Activated effector memory CD4-positive, alpha-beta T cell treated with Interleukin-2 at 50 U/mL for 16 hours (primary cell): ENCODE data around the gene ALK.

ENCODE experiments used
- DNase-seq: peaks from one replicate; pipeline ENCODE4 v3.0.0-alpha.2; 2020

Gene ALK

DNA sequence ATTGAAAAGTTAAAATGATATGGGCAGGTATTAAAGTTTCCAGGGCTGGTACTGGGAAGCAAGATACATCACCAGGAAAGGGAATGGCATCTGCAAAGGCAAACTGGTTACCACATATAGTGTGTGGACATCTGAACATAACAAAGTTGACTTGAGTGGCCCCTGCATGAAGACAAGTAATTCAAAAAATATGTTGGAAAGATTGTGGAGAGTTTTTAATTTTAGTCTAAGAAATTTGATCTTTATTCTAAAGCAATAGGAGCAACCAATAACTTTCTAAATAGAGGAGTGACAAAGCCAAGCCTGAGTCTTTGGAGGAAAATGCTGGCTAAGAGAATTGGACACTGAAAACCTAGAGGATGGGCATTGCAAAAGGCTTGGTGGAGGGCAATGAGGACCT, 278.2 kb downstream of the ALK start:
- no peak for DNase-seq

DNA sequence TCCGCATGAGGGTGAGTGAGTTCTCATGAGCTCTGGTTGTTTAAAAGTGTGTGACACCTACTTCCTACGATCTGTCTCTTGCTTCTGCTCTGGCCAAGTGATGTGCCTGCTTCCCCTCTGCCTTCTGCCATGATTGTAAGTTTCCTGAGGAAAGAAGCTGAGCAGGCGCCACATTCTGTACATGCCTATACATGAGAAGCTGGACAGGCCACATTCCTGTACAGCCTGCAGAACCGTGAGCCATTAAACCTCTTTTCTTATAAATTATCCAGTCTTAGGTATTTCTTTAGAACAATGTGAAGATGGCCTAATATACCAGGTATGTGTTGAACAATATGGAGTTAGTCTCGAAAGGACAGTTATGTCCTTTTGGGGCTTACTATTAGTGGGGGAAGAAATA, 281.0 kb downstream of the ALK start:
- no peak for DNase-seq

DNA sequence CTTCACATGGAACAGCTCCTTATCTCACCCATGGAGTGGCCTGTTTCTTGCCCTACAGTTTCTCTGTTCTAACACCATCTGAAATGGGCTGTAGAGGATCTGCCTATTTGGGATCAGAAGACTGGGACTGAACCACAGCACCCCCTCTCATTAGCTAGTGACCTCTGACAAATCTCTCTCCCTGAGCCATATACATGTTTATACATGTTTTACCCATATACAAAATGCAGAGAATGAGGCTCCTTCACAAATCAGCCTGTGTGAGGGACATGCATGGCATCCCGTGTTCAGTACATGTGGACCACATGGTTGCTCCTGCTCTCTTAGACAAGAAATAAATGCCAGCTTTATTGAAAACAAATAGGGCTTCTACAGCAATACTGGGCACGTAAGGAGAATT, 282.7 kb downstream of the ALK start:
- DNase-seq, result no peak

GRCh38 chr2:29634916-29635315, 286.5 kb downstream of the ALK start:
- DNase-seq, result no peak

- no peak for DNase-seq
These were observed 289.4 kb downstream of the ALK start for GRCh38 chr2:29632018-29632417.

DNA sequence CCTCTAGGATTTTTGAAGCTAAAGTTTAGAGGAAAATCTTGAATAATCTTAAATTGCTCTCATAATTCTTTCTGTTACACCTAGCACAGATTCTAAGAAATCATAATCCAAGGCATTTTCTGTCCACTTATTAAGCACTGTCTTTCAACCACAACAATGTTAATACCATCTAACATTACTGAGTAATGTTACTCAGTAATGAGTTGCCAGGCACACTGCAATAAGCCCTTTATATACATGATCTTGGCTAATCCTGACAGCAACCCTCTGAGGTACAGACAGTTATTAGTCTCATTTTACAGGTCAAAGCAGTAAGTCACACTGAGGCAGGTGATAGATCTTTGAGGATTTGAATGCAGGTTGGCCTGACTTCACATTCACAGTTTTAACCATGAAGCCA, 291.9 kb downstream of the ALK start:
- no peak for DNase-seq

DNA sequence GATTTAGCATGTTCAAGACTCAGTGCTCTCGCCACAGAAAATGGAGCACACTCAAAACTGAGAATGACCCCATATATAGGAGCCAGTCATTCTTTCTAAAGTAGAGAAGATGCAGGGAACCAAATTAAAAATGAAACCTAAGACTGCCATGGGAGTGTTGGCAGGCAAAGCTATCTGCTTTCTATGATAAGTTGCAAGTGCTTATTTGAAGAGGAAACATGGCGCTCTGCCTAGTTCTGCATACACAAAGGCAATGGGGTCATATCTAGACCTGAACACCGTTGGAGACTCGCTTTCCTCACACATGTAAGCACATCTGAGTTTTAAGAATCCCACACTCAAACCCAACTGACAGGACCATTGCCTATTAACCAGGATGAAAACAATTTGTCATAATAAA, 292.5 kb downstream of the ALK start:
- DNase-seq, result no peak

GRCh38 chr2:29628108-29628745, 293.2 kb downstream of the ALK start:
- no peak for DNase-seq

DNA sequence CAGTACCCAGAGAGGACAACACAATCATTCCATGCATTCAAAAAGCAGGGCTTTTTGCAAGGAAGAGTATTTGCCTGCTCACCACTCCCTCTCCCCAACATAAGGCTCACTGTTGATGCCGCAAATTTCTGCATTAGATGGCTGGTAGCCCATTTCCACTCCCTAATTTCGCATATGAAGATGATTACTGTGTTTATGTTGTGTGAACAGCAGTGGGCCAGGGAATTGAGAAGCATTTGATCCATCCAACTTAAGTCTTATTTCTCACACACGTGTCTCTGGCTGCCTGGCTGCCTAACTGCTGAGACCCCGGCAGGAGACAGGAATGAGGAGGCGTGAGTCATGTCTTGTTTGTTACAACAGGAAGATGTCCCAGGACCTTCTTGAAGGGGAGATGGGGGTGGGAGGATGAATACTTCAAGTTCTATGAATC, 294.1 kb downstream of the ALK start:
- no peak for DNase-seq

- no peak for DNase-seq
These were observed 300.5 kb downstream of the ALK start for GRCh38 chr2:29620890-29621289.

DNA sequence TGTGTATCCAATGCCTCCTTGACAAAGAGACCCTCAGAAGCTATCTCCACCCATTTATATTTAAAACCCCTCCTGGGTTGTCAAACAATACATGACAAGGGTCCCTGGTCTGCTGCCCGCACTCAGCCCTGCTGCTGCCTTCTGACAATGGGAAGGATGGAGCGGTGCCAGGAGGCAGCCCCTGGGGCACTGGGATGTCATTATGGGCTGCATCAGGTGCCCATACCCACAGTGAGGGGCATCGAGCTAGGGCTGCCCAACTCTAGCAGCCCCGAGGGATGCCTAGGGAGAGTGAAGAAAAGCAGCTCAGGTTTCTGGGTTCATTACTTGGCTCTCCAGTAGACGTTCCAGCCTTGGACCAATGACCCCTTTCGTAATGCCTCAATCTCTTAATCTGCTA, 301.7 kb downstream of the ALK start:
- DNase-seq, result no peak

- DNase-seq, result no peak
These were observed 303.4 kb downstream of the ALK start for GRCh38 chr2:29618024-29618423.

DNA sequence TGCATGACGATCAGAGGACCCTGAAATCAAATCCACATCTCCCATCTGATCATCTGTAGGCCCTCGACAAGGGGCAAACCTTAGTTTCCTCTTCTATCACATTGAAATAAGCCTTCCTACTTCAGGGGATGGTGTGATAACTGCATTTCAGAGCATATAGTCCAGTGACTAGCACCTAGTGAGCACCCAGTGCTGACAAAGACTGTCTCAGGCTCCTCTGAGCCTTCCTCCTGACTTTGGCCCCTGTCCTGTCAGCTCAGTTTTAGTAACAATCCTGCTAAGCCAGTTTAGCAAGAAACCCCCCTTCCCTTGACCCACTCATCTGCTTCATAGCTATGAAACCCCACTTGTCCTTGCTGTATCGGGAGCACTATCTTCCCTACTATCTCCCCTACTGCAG, 304.0 kb downstream of the ALK start:
- DNase-seq, result no peak

- no peak for DNase-seq
These were observed 304.8 kb downstream of the ALK start for GRCh38 chr2:29616569-29616968.

DNA sequence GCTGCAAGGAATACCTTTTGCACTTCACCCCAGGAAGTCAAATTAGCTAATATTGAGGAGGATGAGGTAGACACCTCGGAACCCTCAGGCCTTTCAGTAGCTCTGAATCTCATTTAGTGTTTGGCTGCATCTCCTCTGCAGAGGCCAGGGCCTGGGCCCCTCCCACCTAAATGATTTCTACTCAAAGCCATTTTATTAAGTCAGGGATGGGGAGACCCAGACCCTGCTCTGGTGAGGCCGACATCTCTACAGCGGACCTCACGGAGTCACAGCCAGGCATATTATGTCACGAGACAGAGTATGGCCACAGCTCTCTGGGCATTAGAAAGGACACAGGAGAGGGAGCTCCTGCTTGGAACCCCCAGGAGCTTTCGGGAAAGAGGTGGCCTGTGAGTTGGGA, 305.5 kb downstream of the ALK start:
- no peak for DNase-seq

DNA sequence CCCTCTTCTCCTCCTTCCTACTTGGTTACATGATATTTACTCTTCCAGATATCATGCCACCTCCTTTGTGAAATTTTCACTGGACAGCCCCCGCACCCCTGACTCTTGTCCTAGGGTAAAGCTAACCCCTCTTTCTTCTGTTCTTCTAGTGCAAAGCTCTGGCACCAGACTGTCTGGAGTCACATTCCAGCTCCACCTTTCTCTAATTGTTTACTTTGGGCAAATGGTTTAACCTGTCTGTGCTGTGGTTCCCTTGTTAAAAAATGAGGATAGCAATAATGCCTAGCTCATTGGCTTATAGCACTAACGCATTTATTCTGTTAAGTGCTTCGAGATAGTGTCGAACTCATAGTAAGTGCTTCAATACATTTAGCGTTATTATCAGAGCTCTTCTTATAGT, 306.2 kb downstream of the ALK start:
- no peak for DNase-seq

- DNase-seq, result no peak
These were observed 307.0 kb downstream of the ALK start for GRCh38 chr2:29614295-29614830.

DNA sequence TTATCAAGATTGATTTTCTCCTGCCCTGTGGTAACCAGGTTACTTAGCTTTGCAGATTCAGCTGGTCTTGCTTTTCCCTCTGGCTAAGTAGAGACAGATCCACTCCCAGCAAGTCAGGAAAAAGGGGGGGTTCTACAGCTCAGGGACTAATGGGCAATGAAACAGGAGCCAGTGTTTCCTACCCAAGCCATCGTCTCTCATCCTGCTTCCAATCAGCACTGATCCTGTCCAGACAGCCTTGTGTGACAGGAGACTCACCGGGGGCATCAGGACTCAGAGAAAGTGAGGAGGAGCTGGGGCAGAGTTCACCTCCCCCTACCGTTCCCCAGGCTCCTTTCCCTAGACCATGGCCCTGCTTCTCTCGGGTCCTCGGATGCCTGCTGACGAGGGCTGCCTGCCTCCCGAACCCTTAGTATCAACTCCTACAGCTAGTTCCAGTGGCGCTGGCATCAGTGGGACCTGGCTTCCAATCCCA, 307.6 kb downstream of the ALK start:
- DNase-seq, result no peak

- no peak for DNase-seq
These were observed 308.3 kb downstream of the ALK start for GRCh38 chr2:29613067-29613466.

- no peak for DNase-seq
These were observed 308.8 kb downstream of the ALK start for GRCh38 chr2:29612568-29612967.

GRCh38 chr2:29611850-29612249, 309.5 kb downstream of the ALK start:
- DNase-seq, result no peak

- no peak for DNase-seq
These were observed 310.1 kb downstream of the ALK start for GRCh38 chr2:29611261-29611660.

GRCh38 chr2:29610569-29610968, 310.8 kb downstream of the ALK start:
- no peak for DNase-seq

DNA sequence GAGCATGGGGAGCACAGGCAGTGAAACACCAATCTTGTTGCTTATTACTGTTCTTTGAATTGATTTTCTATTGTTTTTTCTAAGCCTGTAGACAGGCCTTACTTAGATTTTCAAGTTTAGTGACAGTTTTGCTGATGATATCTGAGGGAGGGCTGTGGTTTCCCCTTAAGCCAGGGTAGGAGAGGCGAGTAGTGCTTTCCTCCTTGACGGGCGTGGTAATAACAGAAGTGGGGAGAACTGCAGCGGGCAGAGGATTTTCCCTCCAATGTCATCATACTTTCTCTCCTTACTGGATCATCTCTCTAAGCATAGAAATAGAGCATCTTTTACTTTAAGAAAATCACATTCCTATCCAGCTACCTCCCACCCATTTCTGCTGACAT, 314.4 kb downstream of the ALK start:
- DNase-seq, result no peak
